Stimulated activated CD4-positive, alpha-beta T cell treated with anti-CD3 and anti-CD28 coated beads, Interleukin-4, amount 100 ng/mL, for 48 hours (primary cell): ENCODE measurements around the gene TMSB15C.

Experiments used
- DNase-seq, 2 donors: peaks; one replicate each; pipeline ENCODE4 v3.0.0-alpha.2; 2020; ENCODE audit warnings: low read depth in 2 of 2

Gene TMSB15C

GRCh38 chrX:104045642-104046041 is 30.4 kb downstream of the TMSB15C start:
- no peak for DNase-seq

GRCh38 chrX:104041003-104041402 is 35.0 kb downstream of the TMSB15C start:
- DNase-seq, result no peak

GRCh38 chrX:104039689-104040505 is 36.1 kb downstream of the TMSB15C start, which contains the start of gene H2BW2:
TSS of gene H2BW2 (plus strand) at chrX:104039956. CDS start at chrX:104039995, 39 bp downstream.
- no peak for DNase-seq
